Pancreas (tissue), 10 donors: ENCODE measurements around the gene KCNK5. TPM values are rescaled to one million over a fixed set of nuclear protein-coding genes. Genes with fewer than 3 reads are reported as not detected.

Experiments
- ATAC-seq, 4 donors: fragments of 200-7000 bp; cut with Tn5 transposase; one replicate each; pipeline versions ENCODE4 v1.8.0 to v1.9.1; 2020; ENCODE audit warnings: mild to moderate bottlenecking in 4 of 4, moderate library complexity in 4 of 4
- DNase-seq, 6 donors: peaks; one replicate each; pipeline ENCODE4 v3.0.0-alpha.2; 2020
- FAIRE-seq: peaks from 2 replicates; lab custom pipeline; 2012; peaks lifted over from hg19 to GRCh38; lab: Jason Lieb, UNC
- H3K27ac ChIP-seq, 4 donors: fragments of 200-600 bp; sonication (generic); 1 replicate in 3 of 4; 2 replicates in 1 of 4; pipeline versions ENCODE4 v1.5.0 to v1.8.0; 2020
- H3K27me3 ChIP-seq, 4 donors: fragments of 200-600 bp; one replicate each; pipeline ENCODE4 v1.8.0; 2021
- H3K36me3 ChIP-seq, 3 donors: fragments of 200-600 bp; sonication (generic) in 1 of 3; one replicate each; pipeline versions ENCODE4 v1.5.0 to v1.8.0; 2020 to 2021
- H3K4me1 ChIP-seq, 3 donors: fragments of 200-600 bp; one replicate each; pipeline ENCODE4 v1.8.0; 2021
- H3K4me3 ChIP-seq, 4 donors: fragments of 200-600 bp; sonication (generic) in 2 of 4; one replicate each; pipeline versions ENCODE4 v1.5.0 to v1.8.0; 2020 to 2021
- H3K9me3 ChIP-seq, 4 donors: fragments of 200-600 bp; one replicate each; pipeline ENCODE4 v1.8.0; 2021
- CTCF ChIP-seq, 4 donors: fragments of 200-600 bp; sonication (generic) in 3 of 4; IDR thresholded peaks; one replicate each; pipeline versions ENCODE4 v1.5.0 to v1.8.0; 2021; ENCODE audit warnings: antibody characterized with exemption in 4 of 4
- WGBS, 2 donors: extraction: QIAGEN DNeasy Blood & Tissue Kit; methylation state at CpG; one replicate each; pipeline ENCODE4 v1.1.7; 2013; 5-methylcytosine and 5-hydroxymethylcytosine counted together
- intact Hi-C, 3 donors: fragments of 100-400 bp; cut with DNase I; formaldehyde crosslinking; loops; one replicate each; pipeline versions ENCODE4 v1.11.1 to v1.14.2; 2022
- polyA plus RNA-seq, 2 donors: library from polyadenylated mRNA; stranded (reverse); fragments of 200-250 nt; gene quantifications; one replicate each; pipeline ENCODE4 v1.2.3, GENCODE V29; 2013
- total RNA-seq, 6 donors: library from RNA; stranded (reverse); fragmentation: NEBNext Ultra II Directional in 4 of 6; extraction: Animal tissue kit (Norgen Biotek cat#: 25700) in 4 of 6; gene quantifications; one replicate each; pipeline versions ENCODE4 v1.2.1 to v1.2.4, GENCODE V29; 2021 to 2023
- donor health status: healthy with polysubstance abuse.
- donor health status: DM: no; HTN: no; CAD: no; lungs with moderate emphysema.
- donor health status: DM: no; HTN: no; CAD: no.
- donor health status: control.
- donor health status: control.
- donor health status: Bipolar disorder and iron deficiency.
- donor health status: DM: yes; HTN: yes; CAD: no.
- donor health status: DM: no; HTN: no; CAD: no.
- donor health status: DM: no; HTN: no; CAD: no.
- donor health status: DM: yes; HTN: yes; CAD: no.

KCNK5 gene
- total and polyA plus RNA-seq, 8 donors, result 10.8 to 32.4 (median 19.8) TPM

- intact Hi-C loops, result no loop called here
- FAIRE-seq, result no peak
Observed at GRCh38 chr6:39191236-39191930, 37.9 kb downstream of the KCNK5 start.

GRCh38 chr6:39190545-39191235, 38.6 kb downstream of the KCNK5 start:
- Histone ChIP-seq H3K27me3 (no peaks in the 10 kb centered on the region), H3K4me3 (no peak overlapping the region), H3K9me3 (no peaks in the 10 kb centered on the region), H3K27ac (peak overlapping the region in 1 of 4 donors; percentile 3), H3K4me1 (peaks cover 0 to 5% (median 0%) of the 10 kb centered on the region in 3 donors), H3K36me3 (peaks cover 0 to 44% (median 3%) of the 10 kb centered on the region in 3 donors)
- 86 to 88% methylated on average over 21 of the region's 21 CpGs for WGBS, 2 donors
- DNase-seq, result no peak
- no peak for TF ChIP-seq CTCF (IDR thresholded peaks at IDR 0.05)
- FAIRE-seq, result no peak
- intact Hi-C loops, result no loop called here
- no peak for ATAC-seq

More at GRCh38 chr6:39191236-39191930, 37.9 kb downstream of the KCNK5 start:
- DNase-seq (no peak), ATAC-seq (no peak)
- no peak overlapping the region for H3K4me3 ChIP-seq
- H3K4me1 ChIP-seq, result no peaks in the 10 kb centered on the region
- H3K36me3 ChIP-seq, result peaks cover 0 to 44% (median 3%) of the 10 kb centered on the region in 3 donors
- H3K27ac ChIP-seq, result peak overlapping the region in 1 of 4 donors; percentile 3
- TF ChIP-seq CTCF (IDR thresholded peaks at IDR 0.05), result no peak
- WGBS, 2 donors, result 90 to 92% methylated on average over 23 of the region's 23 CpGs
- no peaks in the 10 kb centered on the region for H3K9me3 ChIP-seq
- no peaks in the 10 kb centered on the region for H3K27me3 ChIP-seq

- H3K27ac ChIP-seq, result peak overlapping the region in 1 of 4 donors; percentile 3
- DNase-seq, result peak in 4 of 6 donors; percentile 28 to 74 (median 58)
- no peaks in the 10 kb centered on the region for H3K27me3 ChIP-seq
- ATAC-seq, result peak; percentile 60 to 87 (median 84)
- no peaks in the 10 kb centered on the region for H3K9me3 ChIP-seq
- peaks cover 0 to 10% (median 0%) of the 10 kb centered on the region in 3 donors for H3K4me1 ChIP-seq
- intact Hi-C loops, result no loop called here
- peaks cover 0 to 37% (median 3%) of the 10 kb centered on the region in 3 donors for H3K36me3 ChIP-seq
- TF ChIP-seq CTCF (IDR thresholded peaks at IDR 0.05), result peak; percentile 15 to 49 (median 40)
- no peak overlapping the region for H3K4me3 ChIP-seq
- no peak for FAIRE-seq
- WGBS, 2 donors, result 70 to 76% methylated on average over 15 of the region's 15 CpGs
Observed at GRCh38 chr6:39189915-39190544, 39.2 kb downstream of the KCNK5 start.

- DNase-seq, result no peak
- Histone ChIP-seq H3K4me3 (no peak overlapping the region), H3K27ac (no peak overlapping the region), H3K4me1 (peaks cover 0 to 12% (median 0%) of the 10 kb centered on the region in 3 donors), H3K36me3 (peaks cover 0 to 29% (median 3%) of the 10 kb centered on the region in 3 donors), H3K27me3 (no peaks in the 10 kb centered on the region), H3K9me3 (no peaks in the 10 kb centered on the region)
- no peak for TF ChIP-seq CTCF (IDR thresholded peaks at IDR 0.05)
- 81 to 86% methylated on average over 8 of the region's 8 CpGs for WGBS, 2 donors
- FAIRE-seq, result no peak
- intact Hi-C loops, result no loop called here
- ATAC-seq, result no peak
Observed at GRCh38 chr6:39189131-39189530, 40.1 kb downstream of the KCNK5 start.
